Hypothalamus (tissue), 51 donors: ENCODE results near the gene SNX33.
"Not testable (repeated sequence)": the region's sequence is repeated elsewhere in the genome, so short reads cannot be mapped to it uniquely, and the experiment has no call there.

Experiments
- DNase-seq, 51 donors: peaks; one replicate each; lab custom pipeline; 2025; lab: John Stamatoyannopoulos, UW

The SNX33 gene

GRCh38 chr15:75678324-75678690 lies 30.6 kb downstream of the SNX33 start:
- DNase-seq = not testable (repeated sequence)

DNA sequence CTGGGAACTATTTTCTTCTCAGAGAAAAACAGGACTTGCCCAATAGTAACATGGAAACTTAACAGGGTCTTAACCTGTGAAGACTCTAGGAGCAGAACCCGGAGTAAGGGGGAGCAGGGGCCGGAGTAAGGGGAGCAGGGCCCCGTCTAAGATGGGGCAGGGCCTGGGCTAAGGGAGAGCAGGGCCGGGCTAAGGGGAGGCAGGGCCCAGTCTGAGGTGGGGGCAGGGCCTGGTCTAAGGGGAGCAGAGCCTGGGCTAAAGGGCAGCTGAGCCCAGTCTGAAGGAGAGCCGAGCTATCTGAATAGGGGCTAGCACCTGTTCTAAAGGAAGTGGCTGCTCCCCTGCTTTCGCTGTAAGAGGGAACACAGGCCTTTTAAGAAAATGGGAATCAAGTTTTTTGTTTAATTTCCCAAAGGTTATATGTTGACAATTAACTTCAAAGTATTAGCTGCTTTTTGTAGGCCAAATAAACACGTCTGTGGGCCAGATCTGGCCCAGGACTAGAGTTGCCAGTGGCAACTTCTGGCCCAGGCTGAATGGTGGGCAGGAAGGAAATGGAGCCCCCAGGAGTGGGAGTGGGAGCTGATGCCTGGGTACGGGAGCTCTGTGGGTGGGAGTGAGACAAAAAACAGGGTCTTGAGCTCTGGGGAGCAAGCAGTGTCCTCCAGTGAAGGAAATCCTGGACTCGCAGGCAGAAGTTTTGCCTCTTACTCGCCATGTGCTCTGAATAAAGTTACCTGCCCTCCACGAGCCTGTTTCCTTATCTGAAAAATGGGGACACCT lies 32.5 kb downstream of the SNX33 start:
- DNase-seq = no peak

DNA sequence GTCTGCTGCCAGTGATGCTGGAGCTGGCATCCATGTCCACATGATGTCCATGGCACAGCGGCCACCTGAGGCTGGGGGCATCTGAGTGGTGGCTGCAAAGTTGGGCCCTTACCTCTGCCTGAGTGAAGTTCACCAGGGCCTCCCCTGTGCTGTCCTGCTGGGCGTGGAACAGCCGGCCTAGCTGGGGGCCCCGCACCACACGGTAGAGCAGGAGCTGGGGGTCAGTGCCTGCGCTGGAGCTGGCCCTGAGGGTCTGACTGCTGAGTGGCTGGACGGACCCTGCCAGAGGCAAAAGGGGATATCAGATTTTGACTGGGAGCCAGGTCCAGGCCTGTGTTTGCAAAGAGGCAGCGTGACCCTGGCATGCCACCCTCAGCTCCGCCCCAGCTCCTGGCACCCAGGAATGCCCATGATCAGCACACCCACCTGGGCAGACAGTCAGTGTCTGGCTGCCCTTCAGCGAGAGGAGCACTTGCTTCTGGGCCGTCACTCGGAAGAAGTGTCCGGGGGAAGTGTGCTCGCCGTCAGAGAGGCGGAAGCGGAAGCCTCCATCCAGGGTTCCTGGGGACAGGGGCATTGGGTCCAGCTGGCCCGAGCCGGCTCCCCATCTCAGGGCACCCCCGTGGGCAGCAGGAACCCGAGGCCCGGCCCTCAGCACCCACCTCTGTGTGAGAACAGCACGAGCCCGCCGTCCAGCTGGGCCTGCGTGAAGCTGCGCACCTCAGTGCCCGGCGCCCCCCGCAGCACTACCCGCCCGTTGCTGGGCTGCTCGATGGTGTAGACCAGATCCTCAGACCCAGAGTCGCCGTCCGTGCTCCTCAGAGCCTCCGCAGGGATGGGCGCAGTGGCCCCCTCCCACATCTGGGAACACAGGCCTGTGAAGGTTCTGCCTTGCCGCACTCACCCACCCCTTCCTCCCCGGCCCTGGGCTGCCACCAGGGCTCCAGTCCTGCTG lies 34.7 kb downstream of the SNX33 start:
- no peak for DNase-seq

- peak in 37 of 51 donors; percentile 5 to 71 (median 37) for DNase-seq
Measured at GRCh38 chr15:75683646-75684312, 36.1 kb downstream of the SNX33 start.

DNA sequence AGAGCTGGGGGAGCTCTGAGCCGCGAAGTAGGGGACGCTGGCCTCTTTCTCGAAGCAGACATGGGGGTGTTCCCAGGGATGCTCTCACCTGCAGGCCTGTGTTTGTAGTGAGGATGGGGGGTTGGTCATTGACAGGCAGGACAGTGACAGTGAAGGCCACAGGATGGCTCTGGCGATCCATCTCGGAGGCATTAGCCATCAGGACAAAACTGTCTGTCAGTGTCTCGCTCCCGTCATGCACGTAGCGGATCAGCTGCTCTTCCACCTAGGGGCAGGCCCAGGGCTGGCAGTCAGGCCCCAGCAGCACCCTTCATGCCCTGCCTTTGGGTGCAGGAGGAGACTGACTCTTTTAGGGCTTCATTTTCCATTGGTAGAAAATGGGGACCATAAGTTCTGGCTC lies 36.9 kb downstream of the SNX33 start:
- DNase-seq = no peak

GRCh38 chr15:75685195-75685594 lies 37.5 kb downstream of the SNX33 start:
- DNase-seq = no peak

GRCh38 chr15:75686212-75686642 lies 38.5 kb downstream of the SNX33 start:
- peak in 35 of 51 donors; percentile 11 to 76 (median 42) for DNase-seq

DNA sequence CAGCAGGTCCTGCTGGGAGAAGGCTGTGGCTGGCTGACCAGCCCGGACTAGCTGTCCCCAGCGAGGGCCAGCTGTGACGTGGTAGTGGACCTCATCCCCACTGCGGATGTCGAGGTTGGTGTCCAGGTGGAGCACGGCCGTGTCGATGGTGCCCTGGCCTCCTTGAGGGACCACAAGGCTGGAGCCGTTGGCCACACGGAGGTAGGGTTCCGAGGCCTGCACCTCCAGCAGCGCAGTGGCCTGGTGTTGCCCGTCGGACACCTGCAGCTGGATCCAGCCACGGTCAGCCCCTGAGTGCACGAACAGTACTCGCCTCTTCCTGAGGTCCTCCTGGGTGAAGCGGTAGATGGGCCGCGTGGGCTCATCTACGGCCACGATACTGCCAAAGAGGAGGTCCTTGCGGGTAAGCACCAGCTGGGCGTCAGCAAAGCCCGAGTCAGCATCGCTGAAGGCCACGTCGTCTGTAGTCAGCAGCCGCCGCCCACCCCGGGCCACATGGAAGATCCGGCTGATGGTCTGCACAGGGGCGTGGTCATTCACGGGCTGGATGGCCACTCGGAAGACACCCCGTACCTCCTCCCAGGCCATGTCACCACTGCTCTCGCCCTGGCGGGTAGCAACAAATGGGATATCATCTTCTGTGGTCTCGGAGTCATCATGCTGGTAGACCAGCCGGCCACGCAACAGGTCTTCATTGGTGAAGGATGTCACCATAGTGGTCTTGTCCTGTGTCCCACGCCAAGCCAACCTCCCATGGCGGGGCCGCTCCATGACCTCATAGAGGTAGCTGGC lies 40.0 kb downstream of the SNX33 start:
- no peak for DNase-seq

DNA sequence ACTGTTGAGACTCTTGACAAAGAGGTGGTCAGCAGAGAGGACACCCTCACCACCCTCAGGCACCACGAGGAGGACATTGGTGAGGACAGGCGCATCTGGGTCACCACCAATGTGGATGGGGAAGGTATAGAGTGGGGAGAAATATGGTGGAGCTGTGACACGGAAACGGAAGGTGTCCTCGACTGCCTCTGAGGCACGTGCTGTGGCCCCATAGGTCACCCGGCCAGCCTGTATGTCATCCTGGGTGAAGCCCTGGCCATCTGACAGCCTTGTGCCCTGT lies 40.5 kb downstream of the SNX33 start:
- DNase-seq = no peak

GRCh38 chr15:75688831-75689230 lies 41.1 kb downstream of the SNX33 start:
- DNase-seq = no peak

GRCh38 chr15:75689429-75689828 lies 41.7 kb downstream of the SNX33 start:
- DNase-seq = not testable (repeated sequence)

GRCh38 chr15:75692311-75692710 lies 44.6 kb downstream of the SNX33 start:
- DNase-seq = not testable (repeated sequence)

GRCh38 chr15:75693028-75693427 lies 45.3 kb downstream of the SNX33 start:
- not testable (repeated sequence) for DNase-seq

DNA sequence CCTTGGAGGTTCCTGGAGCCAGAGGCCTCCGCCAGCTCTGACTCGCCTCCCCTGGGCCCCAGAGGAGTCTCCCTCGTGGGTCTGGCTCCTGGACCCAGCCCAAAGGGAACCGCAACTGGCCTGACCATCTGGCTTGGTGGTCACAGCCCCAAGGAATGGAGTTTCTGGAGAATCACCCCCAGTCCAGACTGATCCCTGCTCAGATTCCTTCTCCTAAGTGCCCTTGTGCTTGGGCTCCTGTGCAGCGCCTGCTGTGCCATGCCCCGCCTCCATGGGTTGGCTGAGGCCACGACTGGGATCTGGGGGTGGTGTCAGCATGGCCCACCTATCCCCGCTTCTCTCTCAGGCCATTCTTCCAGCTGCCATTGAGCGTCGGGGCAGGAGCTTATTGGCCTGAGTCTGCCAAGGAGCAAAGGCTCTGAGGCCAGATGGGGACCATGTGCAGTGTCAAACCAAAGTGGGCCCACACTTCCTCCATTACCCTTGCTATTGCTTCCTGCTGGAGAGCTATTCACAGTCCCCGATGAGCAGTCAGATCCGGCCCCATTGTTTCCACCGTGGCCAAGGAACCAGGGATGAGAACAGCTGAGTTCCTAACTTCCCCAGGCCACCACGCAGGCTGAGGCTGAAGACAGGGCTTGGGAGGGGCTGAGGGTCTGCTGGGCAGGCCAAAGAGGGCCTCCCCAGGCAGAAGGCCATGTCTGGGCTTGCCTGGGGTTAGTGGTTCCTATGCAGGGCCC lies 46.0 kb downstream of the SNX33 start:
- DNase-seq = no peak

DNA sequence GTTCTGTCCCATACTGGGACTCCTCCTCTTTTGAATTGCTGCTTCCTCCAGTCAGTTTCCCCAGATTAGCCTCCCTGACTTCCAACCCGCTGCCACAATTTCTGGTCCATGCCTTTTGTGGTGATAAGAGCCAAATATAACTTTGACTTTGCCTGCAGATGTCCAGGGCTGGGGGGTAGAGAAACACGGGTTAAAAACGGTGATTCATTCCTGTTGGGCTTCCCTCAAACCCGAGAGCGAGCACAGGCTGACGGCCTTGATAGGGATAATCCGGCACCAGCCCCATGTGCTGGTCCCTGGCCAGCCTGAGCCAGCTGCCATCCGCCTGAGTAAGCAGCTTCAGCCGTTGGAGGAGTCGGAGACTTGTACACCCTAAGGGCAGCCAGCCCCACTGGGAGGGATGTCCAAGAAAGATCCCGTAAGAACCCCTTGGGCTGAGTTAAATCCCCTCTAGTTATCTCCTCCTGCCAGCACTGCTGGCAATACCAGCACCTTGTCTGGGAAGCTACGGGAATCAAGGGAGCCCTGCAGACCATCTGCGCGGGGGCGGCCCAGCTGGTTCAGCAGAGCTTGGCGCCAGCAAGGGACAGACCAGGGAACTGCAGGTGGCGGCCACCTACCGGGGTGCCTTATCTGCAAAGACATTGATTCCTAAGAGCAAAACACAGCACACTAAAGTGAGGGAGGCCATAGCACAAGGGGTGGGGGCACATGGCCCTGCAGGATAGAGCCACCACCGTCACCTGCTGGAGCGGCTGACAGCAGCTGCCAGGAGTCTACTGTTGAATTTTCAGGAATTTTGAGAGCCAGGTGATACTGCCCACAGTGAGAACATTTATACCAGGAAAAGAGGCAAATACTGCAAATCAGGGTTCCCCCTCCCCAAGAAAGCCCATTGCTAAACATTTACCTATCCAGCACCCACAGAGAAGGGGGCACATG lies 46.8 kb downstream of the SNX33 start:
- peak in 33 of 51 donors; percentile 17 to 85 (median 43) for DNase-seq

DNA sequence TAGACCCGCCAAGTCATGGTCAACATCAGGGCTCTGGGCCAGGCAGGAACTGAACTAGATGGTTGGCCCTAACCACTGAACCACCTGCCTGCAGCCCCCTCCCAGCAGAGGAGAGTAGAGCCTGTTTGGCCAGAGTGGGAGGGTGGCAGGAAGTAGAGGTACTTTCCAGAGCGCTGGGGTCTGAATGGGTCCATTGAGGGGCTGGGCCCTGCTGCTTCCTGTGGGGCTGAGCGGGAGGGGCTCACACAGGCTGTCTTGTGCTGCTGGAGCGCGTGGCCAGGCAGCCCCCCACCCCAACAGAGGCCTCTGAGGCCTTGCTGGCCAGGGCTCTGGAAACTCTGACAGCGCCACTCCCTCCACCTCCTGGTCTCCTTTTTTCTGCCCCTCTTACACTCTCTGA lies 47.5 kb downstream of the SNX33 start:
- DNase-seq = peak in 6 of 51 donors; percentile 18 to 33 (median 22)

GRCh38 chr15:75695634-75696310 lies 48.1 kb downstream of the SNX33 start:
- DNase-seq = no peak

- DNase-seq = peak in 17 of 51 donors; percentile 11 to 66 (median 33)
Measured at GRCh38 chr15:75696311-75696720, 48.6 kb downstream of the SNX33 start.
